Body of pancreas (tissue), 4 donors: ENCODE data around the gene PAGE1. TPM values are rescaled to one million over a fixed set of nuclear protein-coding genes. Genes with fewer than 3 reads are reported as not detected.

Experiments
- ATAC-seq: fragments of 150-250 bp; one replicate; pipeline ENCODE4 v1.9.1; 2016
- DNase-seq, 4 donors: peaks; one replicate each; pipeline ENCODE4 v3.0.0-alpha.2; 2019
- H3K27ac ChIP-seq, 4 donors: fragments of 200-600 bp; sonication (generic); 1 replicate in 3 of 4; 2 replicates in 1 of 4; pipeline versions ENCODE4 v1.5.1 to v1.6.1; 2016 to 2019; ENCODE audit warnings: mild to moderate bottlenecking in 1 of 4, mixed read lengths in 1 of 4, moderate library complexity in 1 of 4
- H3K27me3 ChIP-seq, 2 donors: fragments of 200-600 bp; sonication (generic); one replicate each; pipeline ENCODE4 v1.6.0; 2016; ENCODE audit warnings: mild to moderate bottlenecking in 1 of 2
- H3K36me3 ChIP-seq, 2 donors: fragments of 200-600 bp; sonication (generic); replicated peaks in 1 of 2; 2 replicates each; pipeline ENCODE4 v1.5.1; 2016; ENCODE audit warnings: low read depth in 2 of 2; ENCODE audit not compliant: insufficient read depth in 1 of 2
- H3K4me1 ChIP-seq: fragments of 200-600 bp; sonication (generic); one replicate; pipeline ENCODE4 v1.6.0; 2016
- H3K4me3 ChIP-seq, 2 donors: fragments of 200-600 bp; sonication (generic); 1 replicate in 1 of 2; 2 replicates in 1 of 2; pipeline ENCODE4 v1.5.1; 2016 to 2019
- H3K9me3 ChIP-seq, 3 donors: fragments of 200-600 bp; sonication (generic); 1 replicate in 2 of 3; 2 replicates in 1 of 3; pipeline ENCODE4 v1.5.1; 2016
- CTCF ChIP-seq, 7 experiments: fragments of 450-650 bp in 4 of 7; fragments of 200-600 bp in 3 of 7; sonication (generic) in 3 of 7; IDR thresholded peaks; one replicate each; pipeline ENCODE4 v1.5.1; 2016 to 2019; ENCODE audit warnings: antibody characterized with exemption in 7 of 7
- POLR2A ChIP-seq, 3 donors: fragments of 450-650 bp; IDR thresholded peaks; one replicate each; pipeline ENCODE4 v1.6.1; 2016; ENCODE audit warnings: antibody characterized with exemption in 3 of 3, mild to moderate bottlenecking in 2 of 3
- whole genome bisulfite sequencing, 2 donors: methylation state at CpG; one replicate each; pipeline ENCODE4 v1.1.5; 2017; 5-methylcytosine and 5-hydroxymethylcytosine counted together
- intact Hi-C: fragments of 100-400 bp; cut with DNase I; formaldehyde crosslinking; loops from one replicate; pipeline ENCODE4 v1.15.1; 2023
- total RNA-seq, 2 donors: library from RNA; depleted of rRNA; stranded (reverse); fragments of >200 nt; gene quantifications; one replicate each; pipeline ENCODE4 v1.1.0, GENCODE V29; 2016

The PAGE1 gene
- total RNA-seq, 2 donors from 2014 or later, result not detected

DNA sequence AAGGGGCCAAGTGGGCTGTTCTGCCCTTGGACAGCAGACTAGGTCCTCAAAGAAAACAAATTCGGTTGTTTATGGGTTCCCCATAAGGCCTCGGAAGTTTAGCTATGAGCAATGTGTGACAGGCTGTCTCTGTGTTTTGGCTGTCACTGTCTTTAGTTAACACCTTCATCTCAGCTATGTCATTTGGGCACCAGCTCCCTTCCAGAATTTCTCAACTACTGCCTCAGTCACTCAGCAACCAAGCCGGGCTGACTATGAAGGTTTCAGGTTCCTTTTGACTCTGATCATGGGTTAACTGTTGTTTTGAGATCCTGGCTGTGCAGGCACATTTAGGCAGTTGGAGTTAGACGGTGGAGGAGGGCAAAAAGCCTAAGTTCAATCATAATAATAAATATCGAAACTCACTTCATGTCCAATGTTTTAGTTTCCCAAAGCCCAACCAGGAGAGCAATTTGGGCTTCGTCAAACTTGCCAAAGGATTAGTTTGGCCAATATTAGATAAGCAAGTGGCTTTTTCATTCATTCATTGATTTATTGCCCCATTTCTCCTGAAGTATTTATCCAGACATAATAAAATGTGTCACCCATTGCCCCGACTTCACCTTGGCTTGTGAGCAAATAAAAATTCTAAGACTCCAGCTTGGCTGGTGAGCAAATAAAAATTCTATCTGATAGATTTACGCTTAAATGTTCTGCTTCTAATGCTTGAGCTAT, 9.1 kb upstream of the PAGE1 start:
- DNase-seq (no peak), ATAC-seq (no peak)
- WGBS, 2 donors, result 39 to 41% methylated on average over 8 of the region's 8 CpGs
- no peaks in the 10 kb centered on the region for H3K36me3 ChIP-seq
- intact Hi-C loops, result no loop called here
- H3K4me1 ChIP-seq, result no peaks in the 10 kb centered on the region
- TF ChIP-seq CTCF (IDR thresholded peaks at IDR 0.05) (no peak), POLR2A (IDR thresholded peaks at IDR 0.05) (no peak)
- no peak overlapping the region for H3K27ac ChIP-seq
- no peaks in the 10 kb centered on the region for H3K27me3 ChIP-seq
- H3K9me3 ChIP-seq, result no peaks in the 10 kb centered on the region
- H3K4me3 ChIP-seq, result no peak overlapping the region

DNA sequence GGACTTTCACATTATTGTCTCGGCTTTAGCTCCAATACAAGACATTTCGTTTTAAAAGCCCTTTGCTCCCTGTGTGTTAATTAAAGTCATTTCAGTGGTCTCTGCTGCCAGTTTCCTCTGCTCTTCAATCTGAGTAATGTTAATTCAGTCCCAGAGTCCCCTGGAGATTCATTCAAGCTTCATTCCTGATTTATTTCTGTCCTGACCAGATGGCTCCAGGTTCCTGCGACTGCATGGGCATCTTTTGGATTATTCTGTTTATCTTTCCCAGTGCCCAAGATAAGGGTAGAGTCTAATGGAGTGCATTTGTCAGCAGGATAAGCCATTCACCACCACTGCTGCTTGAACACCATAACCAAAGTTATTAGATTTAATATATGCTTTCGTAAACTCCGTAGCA, 6.1 kb upstream of the PAGE1 start:
- H3K4me3 ChIP-seq, result no peak overlapping the region
- no peaks in the 10 kb centered on the region for H3K36me3 ChIP-seq
- DNase-seq (no peak), ATAC-seq (no peak)
- H3K9me3 ChIP-seq, result no peaks in the 10 kb centered on the region
- H3K27me3 ChIP-seq, result no peaks in the 10 kb centered on the region
- no peaks in the 10 kb centered on the region for H3K4me1 ChIP-seq
- TF ChIP-seq CTCF (IDR thresholded peaks at IDR 0.05) (no peak), POLR2A (IDR thresholded peaks at IDR 0.05) (no peak)
- H3K27ac ChIP-seq, result no peak overlapping the region
- 32 to 45% methylated on average over 5 of the region's 5 CpGs for WGBS, 2 donors
- intact Hi-C loops, result no loop called here

GRCh38 chrX:49701323-49701722, 5.5 kb upstream of the PAGE1 start:
- TF ChIP-seq POLR2A (IDR thresholded peaks at IDR 0.05) (no peak), CTCF (IDR thresholded peaks at IDR 0.05) (no peak)
- DNase-seq (no peak), ATAC-seq (no peak)
- intact Hi-C loops, result no loop called here
- H3K9me3 ChIP-seq, result no peaks in the 10 kb centered on the region
- no peaks in the 10 kb centered on the region for H3K36me3 ChIP-seq
- H3K27me3 ChIP-seq, result no peaks in the 10 kb centered on the region
- H3K4me1 ChIP-seq, result no peaks in the 10 kb centered on the region
- H3K4me3 ChIP-seq, result no peak overlapping the region
- no peak overlapping the region for H3K27ac ChIP-seq

- H3K36me3 ChIP-seq, result no peaks in the 10 kb centered on the region
- intact Hi-C loops, result no loop called here
- TF ChIP-seq POLR2A (IDR thresholded peaks at IDR 0.05) (no peak), CTCF (IDR thresholded peaks at IDR 0.05) (no peak)
- WGBS, 2 donors, result 66 to 79% methylated on average over 2 of the region's 2 CpGs
- H3K4me1 ChIP-seq, result no peaks in the 10 kb centered on the region
- no peaks in the 10 kb centered on the region for H3K27me3 ChIP-seq
- no peak overlapping the region for H3K4me3 ChIP-seq
- H3K27ac ChIP-seq, result no peak overlapping the region
- ATAC-seq, result no peak
- no peaks in the 10 kb centered on the region for H3K9me3 ChIP-seq
- DNase-seq, result no peak
Measured at GRCh38 chrX:49675075-49675719, 20.6 kb downstream of the PAGE1 start.

- intact Hi-C loops, result no loop called here
- Histone ChIP-seq H3K4me1 (no peaks in the 10 kb centered on the region), H3K4me3 (no peak overlapping the region), H3K27me3 (no peaks in the 10 kb centered on the region), H3K9me3 (no peaks in the 10 kb centered on the region), H3K36me3 (no peaks in the 10 kb centered on the region), H3K27ac (no peak overlapping the region)
- DNase-seq (no peak), ATAC-seq (no peak)
- WGBS, 2 donors, result 85 to 88% methylated on average over 10 to 11 of the region's 12 CpGs
- TF ChIP-seq POLR2A (IDR thresholded peaks at IDR 0.05) (no peak), CTCF (IDR thresholded peaks at IDR 0.05) (no peak)
Measured at GRCh38 chrX:49673394-49673793, 22.4 kb downstream of the PAGE1 start.
